MM.1S (cell line): ENCODE data around the gene ARL3.

Source experiments
- DNase-seq: peaks from one replicate; pipeline ENCODE4 v3.0.0-alpha.2; 2015
- H2AFZ ChIP-seq: fragments of 300-600 bp; sonication (generic); 2 replicates; pipeline ENCODE4 v1.6.0; 2016; ENCODE audit warnings: antibody characterized with exemption, low read length
- H3F3A ChIP-seq: fragments of 300-600 bp; sonication (generic); 2 replicates; pipeline ENCODE4 v1.6.1; 2016; ENCODE audit warnings: mild to moderate bottlenecking, antibody characterized with exemption, low read length, moderate library complexity, mixed read lengths; ENCODE audit not compliant: insufficient read depth
- H3K27ac ChIP-seq: fragments of 300-600 bp; sonication (generic); 2 replicates; pipeline ENCODE4 v1.5.1; 2016; ENCODE audit warnings: mild to moderate bottlenecking, low read length
- H3K27me3 ChIP-seq: fragments of 300-600 bp; sonication (generic); replicated peaks from 2 replicates; pipeline ENCODE4 v1.6.0; 2016; ENCODE audit warnings: low read length; ENCODE audit not compliant: insufficient read depth
- H3K36me3 ChIP-seq: fragments of 300-600 bp; sonication (generic); replicated peaks from 2 replicates; pipeline ENCODE4 v1.6.1; 2016; ENCODE audit warnings: mild to moderate bottlenecking, low read length, mixed read lengths; ENCODE audit not compliant: insufficient read depth
- H3K4me1 ChIP-seq: fragments of 300-600 bp; sonication (generic); 2 replicates; pipeline ENCODE4 v1.6.1; 2016; ENCODE audit warnings: low read length, mixed read lengths
- H3K4me2 ChIP-seq: fragments of 300-600 bp; sonication (generic); 2 replicates; pipeline ENCODE4 v1.6.0; 2016; ENCODE audit warnings: low read depth, low read length
- H3K4me3 ChIP-seq: fragments of 300-600 bp; sonication (generic); 2 replicates; pipeline ENCODE4 v1.5.1; 2016; ENCODE audit warnings: low read length, mixed read lengths
- H3K79me2 ChIP-seq: fragments of 300-600 bp; sonication (generic); 2 replicates; pipeline ENCODE4 v1.6.1; 2016; ENCODE audit warnings: mixed run types, low read length, mixed read lengths
- H3K9ac ChIP-seq: fragments of 300-600 bp; sonication (generic); 2 replicates; pipeline ENCODE4 v1.6.1; 2016; ENCODE audit warnings: low read length, mixed read lengths
- H3K9me2 ChIP-seq: fragments of 300-600 bp; sonication (generic); replicated peaks from 2 replicates; pipeline ENCODE4 v1.6.1; 2016; ENCODE audit warnings: mild to moderate bottlenecking, low read length, mixed read lengths; ENCODE audit not compliant: insufficient read depth
- H3K9me3 ChIP-seq: fragments of 300-600 bp; sonication (generic); replicated peaks from 2 replicates; pipeline ENCODE4 v1.6.1; 2016; ENCODE audit warnings: mild to moderate bottlenecking, low read length, mixed read lengths; ENCODE audit not compliant: insufficient read depth
- H4K20me1 ChIP-seq: fragments of 300-600 bp; sonication (generic); 2 replicates; pipeline ENCODE4 v1.6.1; 2016; ENCODE audit warnings: mild to moderate bottlenecking, low read length, moderate library complexity, mixed read lengths; ENCODE audit not compliant: insufficient read depth
- CTCF ChIP-seq: fragments of 300-600 bp; sonication (generic); IDR thresholded peaks from 2 replicates; pipeline ENCODE4 v1.5.1; 2016; ENCODE audit warnings: antibody characterized with exemption, low read length, mixed read lengths
- EZH2 ChIP-seq: fragments of 300-600 bp; sonication (generic); optimal IDR thresholded peaks from 2 replicates; pipeline ENCODE3; 2017; ENCODE audit warnings: low read depth, mild to moderate bottlenecking, antibody characterized with exemption, low read length, mixed read lengths
- EZH2phosphoT487 ChIP-seq: fragments of 300-600 bp; sonication (generic); IDR thresholded peaks from 2 replicates; pipeline ENCODE4 v1.6.1; 2018; ENCODE audit warnings: antibody characterized with exemption, low read length

The ARL3 gene

DNA sequence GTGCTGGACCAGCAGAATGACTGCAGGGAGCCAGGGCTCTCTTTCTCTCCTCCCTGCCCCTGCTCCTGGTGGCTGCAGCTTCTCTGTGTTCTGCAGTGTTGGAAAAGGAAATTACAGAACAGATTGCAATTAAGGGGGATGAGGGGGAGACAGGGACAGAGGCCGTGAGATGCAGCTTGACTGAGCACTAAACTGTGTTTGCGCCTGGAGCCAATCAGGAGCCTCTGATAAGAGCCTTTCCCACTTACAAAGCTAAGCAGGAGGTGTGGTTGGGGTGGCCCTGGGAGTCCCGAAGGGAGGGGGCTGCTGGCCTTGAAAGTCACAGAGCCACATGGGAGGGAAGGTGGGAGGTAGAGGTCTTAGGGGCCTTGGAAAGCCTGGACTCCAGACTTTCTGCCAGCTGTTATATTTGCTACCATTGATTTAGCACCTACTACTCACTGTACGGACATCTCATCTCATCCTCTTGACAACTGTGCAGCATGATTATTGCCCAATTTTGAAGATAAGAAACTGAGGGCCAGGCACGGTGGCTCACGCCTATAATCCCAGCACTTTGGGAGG lies 43.2 kb downstream of the ARL3 start:
- H4K20me1 ChIP-seq, result no peaks in the 10 kb centered on the region
- H3K9me3 ChIP-seq, result no peaks in the 10 kb centered on the region
- DNase-seq, result no peak
- H3K9me2 ChIP-seq, result no peaks in the 10 kb centered on the region
- no peak for TF ChIP-seq EZH2
- no peak for TF ChIP-seq EZH2phosphoT487
- no peak for TF ChIP-seq CTCF
- H3K27me3 ChIP-seq, result no peaks in the 10 kb centered on the region
- no peaks in the 10 kb centered on the region for H3K36me3 ChIP-seq
- no peaks in the 10 kb centered on the region for H3F3A ChIP-seq
- H3K9ac ChIP-seq, result no peak overlapping the region
- H3K4me3 ChIP-seq, result no peak overlapping the region
- no peaks in the 10 kb centered on the region for H3K4me1 ChIP-seq
- no peak overlapping the region for H3K27ac ChIP-seq
- no peak overlapping the region for H3K4me2 ChIP-seq
- H2AFZ ChIP-seq, result no peak overlapping the region
- no peaks in the 10 kb centered on the region for H3K79me2 ChIP-seq

DNA sequence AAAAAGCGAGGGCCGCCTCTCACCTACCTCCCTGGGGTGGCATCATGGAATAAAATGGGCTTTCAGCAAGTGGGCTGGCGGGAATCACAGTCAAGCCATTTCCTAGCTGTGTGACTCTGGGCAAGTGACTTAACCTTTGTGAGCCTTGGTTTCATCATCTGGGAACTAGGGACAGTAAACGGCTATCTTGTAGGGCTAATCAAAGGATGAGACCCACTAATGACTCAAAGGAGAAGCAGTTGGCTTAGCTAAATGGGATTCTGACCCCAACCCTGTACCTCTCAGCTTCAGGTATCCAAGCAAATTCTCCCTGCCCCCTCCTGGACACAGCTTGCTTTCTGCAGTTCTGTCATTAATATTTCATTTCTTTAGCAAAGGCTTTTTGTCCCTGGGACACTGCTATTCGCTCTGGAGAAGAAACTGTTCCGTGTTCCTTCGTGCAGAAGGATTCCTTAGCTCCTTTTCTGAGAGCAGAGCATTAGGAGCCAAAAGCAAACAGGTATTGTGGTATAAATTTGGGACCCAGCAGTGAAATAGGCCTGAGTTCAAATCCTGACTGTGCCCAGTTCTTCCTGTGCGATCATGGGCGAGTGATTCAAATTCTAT lies 44.0 kb downstream of the ARL3 start:
- no peaks in the 10 kb centered on the region for H3K36me3 ChIP-seq
- H2AFZ ChIP-seq, result no peak overlapping the region
- H3K9me3 ChIP-seq, result no peaks in the 10 kb centered on the region
- H3K4me3 ChIP-seq, result no peak overlapping the region
- no peaks in the 10 kb centered on the region for H3K79me2 ChIP-seq
- H3K9me2 ChIP-seq, result no peaks in the 10 kb centered on the region
- H3K4me1 ChIP-seq, result no peaks in the 10 kb centered on the region
- H3F3A ChIP-seq, result no peaks in the 10 kb centered on the region
- TF ChIP-seq EZH2 (no peak), EZH2phosphoT487 (no peak), CTCF (no peak)
- H3K9ac ChIP-seq, result no peak overlapping the region
- H3K27ac ChIP-seq, result no peak overlapping the region
- no peak overlapping the region for H3K4me2 ChIP-seq
- no peaks in the 10 kb centered on the region for H3K27me3 ChIP-seq
- H4K20me1 ChIP-seq, result no peaks in the 10 kb centered on the region
- DNase-seq, result no peak

GRCh38 chr10:102669206-102670064 lies 44.8 kb downstream of the ARL3 start:
- Histone ChIP-seq H3K27ac (no peak overlapping the region), H3K9me2 (no peaks in the 10 kb centered on the region), H3K36me3 (no peaks in the 10 kb centered on the region), H3K79me2 (no peaks in the 10 kb centered on the region), H4K20me1 (no peaks in the 10 kb centered on the region), H2AFZ (no peak overlapping the region), H3F3A (no peaks in the 10 kb centered on the region), H3K4me1 (no peaks in the 10 kb centered on the region), H3K4me3 (no peak overlapping the region), H3K9me3 (no peaks in the 10 kb centered on the region), H3K9ac (no peak overlapping the region), H3K4me2 (no peak overlapping the region), H3K27me3 (no peaks in the 10 kb centered on the region)
- TF ChIP-seq EZH2phosphoT487 (no peak), CTCF (peak; percentile 65), EZH2 (no peak)
- peak; percentile 5 for DNase-seq
